Measurements from ENCODE around the gene DNAAF2. TPM values are rescaled to one million over a fixed set of nuclear protein-coding genes. Genes with fewer than 3 reads are reported as not detected.

Gene DNAAF2
- total RNA-seq, 1 donor from 2014 or later, result 7.3 TPM

DNA sequence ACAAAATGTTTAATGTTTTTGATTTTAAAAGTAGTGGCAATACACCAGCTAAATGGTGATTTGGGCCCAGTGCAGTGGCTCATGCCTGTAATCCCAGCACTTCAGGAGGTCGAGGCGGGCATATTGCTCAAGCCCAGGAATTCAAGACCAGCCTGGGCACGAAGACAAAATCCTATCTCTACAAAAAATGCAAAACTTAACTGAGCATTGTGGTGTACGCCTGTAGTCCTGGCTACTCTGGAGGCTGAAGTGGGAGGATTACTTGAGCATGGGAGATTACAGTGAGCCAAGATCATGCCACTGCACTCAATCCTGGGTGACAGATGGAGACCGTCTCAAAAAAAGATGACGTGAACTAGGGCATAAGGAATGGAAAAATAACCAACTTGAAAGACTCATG is 19.3 kb downstream of the DNAAF2 start:
- H3K9me3 Mint-ChIP-seq (ENCODE audit: unreplicated experiment), result no peaks in the 10 kb centered on the region
- no peak for DNase-seq (ENCODE audit: extremely low spot score, unreplicated experiment)
- no peak overlapping the region for H3K27ac Mint-ChIP-seq (ENCODE audit: unreplicated experiment)
- H3K4me1 Mint-ChIP-seq (ENCODE audit: unreplicated experiment), result peaks cover 20% of the 10 kb centered on the region
- TF ChIP-seq, protein P1, sequence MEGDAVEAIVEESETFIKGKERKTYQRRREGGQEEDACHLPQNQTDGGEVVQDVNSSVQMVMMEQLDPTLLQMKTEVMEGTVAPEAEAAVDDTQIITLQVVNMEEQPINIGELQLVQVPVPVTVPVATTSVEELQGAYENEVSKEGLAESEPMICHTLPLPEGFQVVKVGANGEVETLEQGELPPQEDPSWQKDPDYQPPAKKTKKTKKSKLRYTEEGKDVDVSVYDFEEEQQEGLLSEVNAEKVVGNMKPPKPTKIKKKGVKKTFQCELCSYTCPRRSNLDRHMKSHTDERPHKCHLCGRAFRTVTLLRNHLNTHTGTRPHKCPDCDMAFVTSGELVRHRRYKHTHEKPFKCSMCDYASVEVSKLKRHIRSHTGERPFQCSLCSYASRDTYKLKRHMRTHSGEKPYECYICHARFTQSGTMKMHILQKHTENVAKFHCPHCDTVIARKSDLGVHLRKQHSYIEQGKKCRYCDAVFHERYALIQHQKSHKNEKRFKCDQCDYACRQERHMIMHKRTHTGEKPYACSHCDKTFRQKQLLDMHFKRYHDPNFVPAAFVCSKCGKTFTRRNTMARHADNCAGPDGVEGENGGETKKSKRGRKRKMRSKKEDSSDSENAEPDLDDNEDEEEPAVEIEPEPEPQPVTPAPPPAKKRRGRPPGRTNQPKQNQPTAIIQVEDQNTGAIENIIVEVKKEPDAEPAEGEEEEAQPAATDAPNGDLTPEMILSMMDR (IDR thresholded peaks at IDR 0.05), result no peak
- no peaks in the 10 kb centered on the region for H3K27me3 Mint-ChIP-seq (ENCODE audit: unreplicated experiment)
- peaks cover 13% of the 10 kb centered on the region for H3K36me3 Mint-ChIP-seq (ENCODE audit: unreplicated experiment)
- H3K4me3 Mint-ChIP-seq (ENCODE audit: unreplicated experiment), result no peak overlapping the region

DNA sequence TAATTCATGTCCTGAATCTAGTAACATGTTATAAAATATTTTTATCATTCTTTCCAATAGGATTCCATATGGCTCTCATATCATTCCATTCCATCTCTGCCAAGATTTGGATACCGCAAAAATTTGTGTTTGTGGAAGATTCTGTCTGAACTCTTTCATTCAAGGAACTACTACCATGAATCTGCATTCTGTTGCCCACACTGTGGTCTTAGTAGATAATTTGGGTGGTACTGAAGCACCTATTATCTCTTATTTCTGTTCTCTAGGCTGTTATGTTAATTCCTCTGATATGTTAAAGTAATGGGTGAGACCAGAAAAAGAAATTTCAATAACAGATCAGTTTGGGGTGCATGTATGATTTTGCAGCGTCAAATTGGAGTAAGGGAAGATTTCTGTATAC is 20.8 kb downstream of the DNAAF2 start:
- H3K27me3 Mint-ChIP-seq (ENCODE audit: unreplicated experiment), result no peaks in the 10 kb centered on the region
- peaks cover 15% of the 10 kb centered on the region for H3K4me1 Mint-ChIP-seq (ENCODE audit: unreplicated experiment)
- DNase-seq (ENCODE audit: extremely low spot score, unreplicated experiment), result no peak
- H3K36me3 Mint-ChIP-seq (ENCODE audit: unreplicated experiment), result peaks cover 13% of the 10 kb centered on the region
- TF ChIP-seq, protein P1 (IDR thresholded peaks at IDR 0.05), result no peak
- H3K9me3 Mint-ChIP-seq (ENCODE audit: unreplicated experiment), result no peaks in the 10 kb centered on the region
- no peak overlapping the region for H3K27ac Mint-ChIP-seq (ENCODE audit: unreplicated experiment)
- no peak overlapping the region for H3K4me3 Mint-ChIP-seq (ENCODE audit: unreplicated experiment)

DNA sequence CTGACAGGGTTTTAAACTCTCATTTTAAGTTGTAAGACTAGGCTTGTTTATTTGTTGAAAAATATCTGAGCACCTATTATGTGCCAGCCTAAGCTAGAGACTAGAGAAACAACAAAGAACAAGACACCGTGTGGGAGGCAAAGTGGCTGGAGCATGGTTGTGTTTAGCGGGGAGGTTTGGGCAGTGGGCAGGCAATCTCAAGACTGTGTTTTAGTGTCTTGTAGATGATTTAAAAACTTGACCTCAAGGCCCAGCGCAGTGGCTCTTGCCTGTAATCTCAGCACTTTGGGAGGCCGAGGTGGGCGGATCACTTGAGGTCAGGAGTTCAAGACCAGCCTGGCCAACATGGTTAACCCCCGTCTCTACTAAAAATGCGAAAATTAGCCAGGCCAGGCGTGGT is 22.4 kb downstream of the DNAAF2 start:
- Mint-ChIP-seq H3K27me3 (ENCODE audit: unreplicated experiment) (no peaks in the 10 kb centered on the region), H3K27ac (ENCODE audit: unreplicated experiment) (no peak overlapping the region), H3K9me3 (ENCODE audit: unreplicated experiment) (no peaks in the 10 kb centered on the region), H3K4me1 (ENCODE audit: unreplicated experiment) (peaks cover 5% of the 10 kb centered on the region), H3K36me3 (ENCODE audit: unreplicated experiment) (peaks cover 3% of the 10 kb centered on the region), H3K4me3 (ENCODE audit: unreplicated experiment) (no peak overlapping the region)
- TF ChIP-seq, protein P1 (IDR thresholded peaks at IDR 0.05), result no peak
- peak; percentile 32 for DNase-seq (ENCODE audit: extremely low spot score, unreplicated experiment)

DNA sequence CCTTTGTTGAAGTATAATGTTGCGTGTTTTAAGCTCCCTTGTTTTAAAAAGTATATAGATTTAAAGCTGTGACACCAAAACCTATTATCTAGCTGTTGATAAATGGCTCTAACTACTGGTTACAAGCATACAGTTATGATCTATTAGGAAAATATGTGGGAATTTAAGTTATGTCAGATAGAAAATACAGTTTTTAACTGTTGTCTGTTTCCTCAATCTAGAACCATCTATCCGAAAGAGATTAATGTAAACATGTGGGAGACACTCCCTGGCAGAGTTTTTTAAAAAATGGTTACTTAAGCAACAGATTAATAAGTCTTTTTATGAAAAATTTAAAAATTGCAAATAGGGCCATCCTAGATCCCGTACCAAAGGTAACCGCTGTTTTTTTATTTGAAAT is 22.8 kb downstream of the DNAAF2 start:
- TF ChIP-seq, protein P1 (IDR thresholded peaks at IDR 0.05), result no peak
- Mint-ChIP-seq H3K9me3 (ENCODE audit: unreplicated experiment) (no peaks in the 10 kb centered on the region), H3K27ac (ENCODE audit: unreplicated experiment) (peak overlapping the region; percentile 60), H3K4me1 (ENCODE audit: unreplicated experiment) (peaks cover 2% of the 10 kb centered on the region), H3K27me3 (ENCODE audit: unreplicated experiment) (no peaks in the 10 kb centered on the region), H3K4me3 (ENCODE audit: unreplicated experiment) (no peak overlapping the region), H3K36me3 (ENCODE audit: unreplicated experiment) (no peaks in the 10 kb centered on the region)
- no peak for DNase-seq (ENCODE audit: extremely low spot score, unreplicated experiment)

DNA sequence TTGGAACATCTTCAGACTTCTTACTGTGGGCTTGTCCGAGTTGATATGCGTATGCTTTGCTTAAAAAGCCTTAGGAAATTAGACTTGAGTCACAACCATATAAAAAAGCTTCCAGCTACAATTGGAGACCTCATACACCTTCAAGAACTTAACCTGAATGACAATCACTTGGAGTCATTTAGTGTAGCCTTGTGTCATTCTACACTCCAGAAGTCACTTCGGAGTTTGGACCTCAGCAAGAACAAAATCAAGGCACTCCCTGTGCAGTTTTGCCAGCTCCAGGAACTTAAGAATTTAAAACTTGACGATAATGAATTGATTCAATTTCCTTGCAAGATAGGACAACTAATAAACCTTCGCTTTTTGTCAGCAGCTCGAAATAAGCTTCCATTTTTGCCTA is 27.5 kb downstream of the DNAAF2 start:
- DNase-seq (ENCODE audit: extremely low spot score, unreplicated experiment), result no peak
- H3K9me3 Mint-ChIP-seq (ENCODE audit: unreplicated experiment), result no peaks in the 10 kb centered on the region
- no peaks in the 10 kb centered on the region for H3K27me3 Mint-ChIP-seq (ENCODE audit: unreplicated experiment)
- TF ChIP-seq, protein P1 (IDR thresholded peaks at IDR 0.05), result no peak
- H3K27ac Mint-ChIP-seq (ENCODE audit: unreplicated experiment), result no peak overlapping the region
- H3K4me1 Mint-ChIP-seq (ENCODE audit: unreplicated experiment), result peaks cover 2% of the 10 kb centered on the region
- peaks cover 6% of the 10 kb centered on the region for H3K36me3 Mint-ChIP-seq (ENCODE audit: unreplicated experiment)
- H3K4me3 Mint-ChIP-seq (ENCODE audit: unreplicated experiment), result no peak overlapping the region

Measured in osteocyte (in vitro differentiated cells).